Measurements from ENCODE around the gene NTRK1.

Gene NTRK1

DNA sequence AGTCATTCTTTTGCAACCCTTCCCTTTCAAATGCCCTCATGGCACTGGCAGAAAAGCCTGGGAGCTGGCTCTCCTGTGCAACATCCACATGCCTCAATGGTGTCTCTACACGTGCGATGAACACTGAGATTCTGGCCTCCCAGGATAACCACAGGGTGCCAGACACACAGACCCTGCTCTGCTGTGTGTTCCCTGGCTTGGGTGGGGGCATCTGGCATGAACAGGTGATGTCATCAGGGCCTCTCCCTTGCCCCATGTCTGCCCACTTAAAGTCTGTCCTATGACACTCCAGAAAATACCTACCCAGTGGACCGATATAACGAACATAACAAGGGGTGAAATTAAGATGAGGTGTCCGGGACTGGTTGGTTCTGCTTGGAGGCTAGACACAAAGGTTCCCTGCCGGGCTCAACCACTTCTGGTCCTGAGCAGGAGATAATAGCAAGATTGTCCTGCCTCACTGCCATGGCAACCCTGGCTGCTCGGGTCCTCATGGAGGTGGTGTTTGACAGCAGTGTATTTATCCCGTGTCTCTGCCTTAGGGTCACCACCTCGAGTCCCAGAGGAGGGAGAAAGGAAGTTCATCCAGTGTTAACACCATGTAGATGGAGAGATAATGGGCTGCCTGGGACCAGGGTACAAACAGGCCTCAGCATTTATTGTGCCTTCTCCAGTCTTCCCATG is 21.1 kb upstream of the NTRK1 start:
- no peak for DNase-seq

DNA sequence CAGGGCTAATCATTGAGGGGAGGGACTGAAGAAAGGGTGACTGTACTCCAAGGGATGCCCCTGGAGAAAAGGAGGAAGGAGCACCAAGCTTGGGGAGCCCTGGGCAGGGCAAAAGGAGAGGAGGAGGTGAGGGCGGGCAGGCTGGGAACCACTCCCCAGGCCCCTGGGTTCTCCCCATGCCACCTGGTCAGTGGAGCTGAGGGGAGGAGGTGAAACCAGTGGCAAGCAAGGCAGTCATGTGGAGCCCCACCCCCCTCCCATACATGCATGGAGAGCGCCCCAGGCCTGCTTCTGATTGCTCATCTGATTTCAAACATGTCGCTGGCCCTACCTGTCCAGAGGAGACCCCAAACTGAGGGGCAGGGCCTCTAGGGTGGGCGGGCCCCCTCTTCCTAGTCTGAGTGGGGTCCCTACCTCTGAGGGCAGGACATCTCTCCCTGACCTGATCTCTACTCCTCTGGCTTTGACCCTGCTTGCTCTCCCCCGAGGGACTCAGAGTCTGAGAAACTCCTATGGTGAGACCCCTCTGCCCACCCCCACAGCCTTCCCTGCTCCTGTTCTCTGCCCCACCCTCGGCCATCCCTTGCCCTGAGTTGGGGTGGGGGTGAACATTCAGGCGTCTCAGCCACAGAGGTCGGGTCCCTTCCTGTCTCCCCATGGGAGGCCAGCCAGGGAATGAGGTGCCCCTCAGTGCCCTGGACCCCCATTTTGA is 20.3 kb upstream of the NTRK1 start:
- no peak for DNase-seq

DNA sequence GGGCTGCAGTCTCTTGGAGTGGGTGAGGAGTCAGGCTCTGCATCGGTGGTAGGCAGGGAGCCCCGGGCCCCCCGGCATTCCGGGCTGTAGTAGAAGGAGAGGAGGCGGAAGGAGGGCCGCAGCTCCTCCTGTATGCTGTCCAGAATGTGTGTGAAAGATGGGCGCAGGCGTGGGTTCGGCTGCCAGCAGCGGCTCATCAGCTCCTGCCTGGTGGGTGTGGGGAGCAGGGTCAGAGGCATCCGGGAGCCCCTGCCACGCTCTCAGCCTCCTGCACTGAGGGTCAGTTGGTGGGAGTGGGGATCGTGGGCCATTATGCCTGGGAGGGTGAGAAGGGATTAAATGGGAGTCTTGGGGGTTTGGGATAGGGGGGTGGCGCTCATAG is 19.8 kb upstream of the NTRK1 start:
- no peak for DNase-seq

DNA sequence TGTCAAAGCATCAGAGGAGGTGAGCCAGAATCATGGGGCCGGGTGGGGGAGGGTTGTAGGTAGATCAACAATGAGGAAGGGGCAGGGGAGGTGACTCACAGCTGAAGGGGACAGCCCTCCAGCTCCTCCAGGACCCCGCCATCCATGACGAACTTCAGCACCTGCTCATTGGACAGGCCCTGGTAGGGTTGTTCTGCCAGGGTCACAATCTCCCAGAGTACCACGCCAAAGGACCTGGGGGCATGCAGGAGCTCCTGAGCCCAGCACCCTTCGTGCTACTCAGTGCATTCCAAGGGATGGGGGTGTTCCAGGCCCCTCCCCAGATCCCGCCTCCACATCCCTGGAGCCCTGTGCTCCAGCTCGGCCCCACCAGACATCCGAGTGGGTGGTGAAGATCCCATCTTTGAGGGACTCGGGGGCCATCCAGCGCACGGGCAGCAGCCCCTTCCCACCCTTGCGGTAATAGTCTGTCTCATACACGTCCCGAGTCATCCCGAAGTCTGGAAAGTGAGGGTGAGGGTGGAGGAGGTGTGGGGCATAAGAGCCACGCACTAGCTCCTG is 19.3 kb upstream of the NTRK1 start:
- no peak for DNase-seq

DNA sequence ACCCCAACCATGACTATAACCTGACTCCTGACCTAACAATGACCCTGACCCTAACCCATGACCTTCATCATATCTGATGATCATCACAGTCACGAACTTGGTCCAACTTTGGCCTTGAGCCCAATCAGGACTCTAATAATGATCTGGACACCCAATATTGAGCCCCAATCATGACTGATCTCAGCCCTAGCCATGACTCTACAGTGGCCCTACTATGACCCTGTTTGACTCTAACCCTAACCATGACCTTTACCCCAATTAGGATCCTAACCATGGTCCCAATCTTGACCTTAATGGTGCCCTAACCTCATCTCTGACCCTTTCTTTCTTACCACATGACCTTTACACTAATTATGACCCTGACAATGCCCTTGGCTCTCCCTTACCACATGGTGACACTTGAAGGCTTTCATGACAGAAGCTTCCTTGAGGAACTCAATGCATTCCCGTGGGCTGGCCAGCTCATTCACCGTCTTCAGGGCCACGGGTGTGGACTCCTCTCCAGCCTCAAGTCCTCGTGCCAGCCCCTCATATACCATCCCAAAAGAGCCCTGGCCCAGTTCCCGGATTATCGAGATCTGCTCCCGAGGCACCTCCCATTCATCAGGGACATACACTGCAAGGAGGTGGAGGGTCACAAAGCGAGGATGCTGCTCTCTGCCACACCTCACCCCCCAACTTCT is 17.9 kb upstream of the NTRK1 start:
- no peak for DNase-seq

DNA sequence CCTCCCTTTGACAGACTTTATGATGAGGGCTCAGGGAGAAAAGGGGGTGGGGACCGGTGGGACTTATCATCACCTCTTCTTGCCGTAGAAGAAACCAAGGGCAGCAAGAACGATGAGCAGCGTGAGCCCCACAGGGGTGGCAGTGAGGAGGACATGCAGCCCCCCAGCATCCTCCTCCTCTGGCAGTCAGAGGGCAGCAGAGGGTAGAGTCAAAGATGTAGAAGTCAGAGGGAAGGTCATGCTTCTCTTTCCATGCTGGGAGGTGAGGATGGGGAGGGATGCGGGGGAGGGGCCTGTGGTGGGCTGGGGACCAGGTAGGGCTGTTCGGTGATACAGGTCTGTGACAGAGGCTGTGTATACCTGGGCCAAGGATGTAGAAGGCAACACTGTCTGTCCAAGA is 16.6 kb upstream of the NTRK1 start:
- DNase-seq, result no peak

DNA sequence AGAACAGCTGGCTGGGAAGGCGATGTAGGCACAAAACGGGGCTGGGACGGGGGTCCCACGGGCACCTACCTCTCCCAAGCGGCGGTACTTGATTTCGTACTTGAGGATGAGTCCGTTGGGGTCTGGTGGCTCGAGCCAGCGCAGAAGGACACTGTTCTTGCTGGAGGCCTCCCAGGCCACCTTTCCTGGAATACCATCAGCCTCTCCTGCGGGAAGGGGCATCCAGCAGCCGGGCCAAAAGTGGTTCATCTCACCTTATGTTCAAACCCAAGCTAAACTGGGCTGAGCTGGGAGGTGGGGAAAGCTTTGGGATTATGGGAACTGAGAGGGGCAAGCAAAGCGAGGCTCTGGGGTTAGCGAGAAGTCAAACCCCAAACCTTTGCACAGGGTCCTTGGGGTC is 16.0 kb upstream of the NTRK1 start:
- DNase-seq, result no peak

DNA sequence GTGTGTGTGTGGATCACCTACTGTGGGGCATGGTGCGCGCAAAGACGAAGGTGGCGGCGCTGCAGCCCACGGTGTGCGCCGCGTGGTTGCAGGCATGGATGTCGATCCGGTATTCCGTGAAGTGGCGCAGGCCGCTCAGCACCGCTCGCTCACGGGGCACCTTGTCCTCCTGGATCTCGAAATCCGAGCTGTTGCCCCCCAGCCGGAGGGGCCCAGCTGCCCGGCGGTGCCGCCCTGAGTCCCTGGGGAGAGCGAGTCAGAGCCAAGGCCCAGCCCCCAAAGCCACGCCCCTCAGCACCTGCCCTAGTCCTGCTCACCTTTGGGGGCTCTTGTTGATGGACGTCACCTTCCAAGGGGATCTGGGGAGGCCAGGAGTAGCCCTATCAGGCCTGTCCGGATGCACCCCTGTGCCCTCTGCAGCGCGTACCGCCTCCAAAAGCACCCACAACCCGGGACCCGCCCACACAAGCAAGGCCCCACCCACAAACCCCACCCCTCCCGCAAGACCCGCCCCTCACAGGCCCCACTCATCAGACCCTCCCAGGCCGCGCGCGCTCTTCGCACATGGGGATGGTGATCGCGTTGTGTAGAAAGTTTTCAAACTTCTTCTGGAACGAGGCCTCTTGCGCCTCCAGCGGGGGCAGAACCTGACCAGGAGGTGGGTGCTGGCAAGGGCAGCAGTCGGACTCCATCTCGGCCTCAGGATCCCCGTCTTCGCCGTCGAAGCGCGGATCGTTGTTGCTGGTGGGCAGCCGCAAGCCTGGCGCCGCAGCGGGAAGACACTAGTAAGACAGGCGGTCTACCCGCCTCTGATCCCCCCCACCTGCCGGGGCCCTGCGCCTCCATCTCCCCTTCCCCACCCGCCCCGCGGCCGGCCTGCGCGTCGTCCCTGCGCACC is 15.4 kb upstream of the NTRK1 start:
- no peak for DNase-seq

DNA sequence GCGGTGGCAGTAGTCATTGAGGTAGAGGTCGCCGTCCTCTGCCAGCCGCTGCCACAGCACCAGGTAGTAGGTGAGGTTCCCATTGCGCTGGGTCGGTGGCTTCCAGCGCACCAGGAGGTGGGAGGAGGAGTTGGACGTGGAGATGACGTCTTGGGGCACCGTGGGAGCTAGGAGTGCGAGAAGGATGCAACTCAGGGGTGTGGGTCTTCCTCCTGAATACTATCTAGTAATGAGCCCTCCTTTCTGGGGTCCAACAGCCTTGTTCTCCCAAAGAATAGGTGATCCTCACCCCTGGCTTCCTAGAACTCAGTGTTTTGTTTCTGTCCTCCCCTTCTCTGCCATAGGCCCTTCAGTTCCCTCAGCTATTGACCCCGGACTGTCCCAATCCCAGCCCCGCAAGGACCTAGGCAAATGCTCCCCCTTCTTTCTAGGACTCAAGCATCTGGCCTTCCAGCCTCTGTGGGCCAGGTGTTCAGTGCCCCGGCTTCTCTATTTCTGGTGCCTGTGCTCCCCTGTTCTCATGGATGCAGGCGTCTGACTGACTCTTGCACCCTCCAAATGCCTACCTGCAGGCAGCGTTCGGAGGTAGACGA is 14.6 kb upstream of the NTRK1 start:
- DNase-seq, result no peak

DNA sequence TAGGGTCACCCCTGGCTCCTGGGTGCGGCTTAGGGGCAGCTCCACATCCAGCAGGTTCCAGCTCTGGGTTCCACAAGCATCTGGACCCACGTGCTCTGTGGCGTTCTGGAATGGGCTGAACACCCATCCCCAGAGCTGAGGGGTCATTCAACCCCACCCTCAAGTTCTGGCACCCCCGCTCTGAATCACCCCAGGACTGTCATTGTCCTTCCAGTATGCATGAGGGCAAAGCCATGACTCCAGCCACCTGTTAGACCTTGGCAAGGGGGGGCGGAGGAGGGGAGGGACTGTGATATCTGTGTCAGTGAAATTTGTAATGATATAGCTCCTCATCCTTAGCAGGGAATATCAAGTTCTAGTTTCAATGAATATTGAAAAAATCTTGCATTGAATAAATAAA is 14.0 kb upstream of the NTRK1 start:
- DNase-seq, result no peak

DNA sequence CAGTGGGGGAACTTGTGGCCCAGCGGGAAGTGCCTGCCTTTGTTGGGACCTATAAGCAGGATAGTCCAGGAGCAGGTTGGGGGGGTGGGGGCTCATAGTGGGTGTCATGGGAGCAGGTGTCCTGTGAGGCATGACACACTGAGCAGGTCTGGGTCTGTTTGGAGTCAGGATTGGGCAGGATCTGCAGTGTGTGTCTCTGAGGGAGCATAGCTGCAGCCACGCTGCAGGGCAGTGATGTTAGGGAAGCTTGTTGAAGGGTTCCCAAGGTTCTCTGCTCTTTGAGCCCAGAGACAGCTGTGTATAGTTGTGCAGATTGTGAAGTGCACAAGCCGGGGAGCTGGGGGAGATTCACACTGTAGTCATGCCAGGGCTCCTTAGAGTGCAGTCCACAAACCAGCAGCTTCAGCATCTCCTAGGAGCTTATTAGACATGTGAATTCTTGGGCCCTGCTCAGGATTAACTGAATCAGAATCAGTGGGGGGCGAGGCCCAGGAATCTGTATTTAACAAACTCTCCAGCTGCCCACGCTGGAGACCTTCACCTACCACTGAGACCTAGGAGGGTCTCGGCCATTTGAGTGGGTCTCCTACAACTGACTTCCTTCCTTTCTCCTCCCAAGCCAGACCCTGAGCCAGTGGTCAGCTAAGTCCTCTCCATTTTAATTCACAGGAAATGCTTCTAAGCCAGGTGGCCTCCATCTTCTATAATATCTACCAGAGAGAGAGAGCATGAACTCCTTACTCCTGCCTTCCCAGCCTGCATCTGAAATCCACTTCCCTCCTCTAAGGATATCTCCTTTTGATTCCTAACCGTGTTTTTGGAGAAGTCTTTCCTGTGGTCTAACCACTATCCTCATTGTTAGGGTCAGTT is 12.8 kb upstream of the NTRK1 start:
- DNase-seq, result no peak

DNA sequence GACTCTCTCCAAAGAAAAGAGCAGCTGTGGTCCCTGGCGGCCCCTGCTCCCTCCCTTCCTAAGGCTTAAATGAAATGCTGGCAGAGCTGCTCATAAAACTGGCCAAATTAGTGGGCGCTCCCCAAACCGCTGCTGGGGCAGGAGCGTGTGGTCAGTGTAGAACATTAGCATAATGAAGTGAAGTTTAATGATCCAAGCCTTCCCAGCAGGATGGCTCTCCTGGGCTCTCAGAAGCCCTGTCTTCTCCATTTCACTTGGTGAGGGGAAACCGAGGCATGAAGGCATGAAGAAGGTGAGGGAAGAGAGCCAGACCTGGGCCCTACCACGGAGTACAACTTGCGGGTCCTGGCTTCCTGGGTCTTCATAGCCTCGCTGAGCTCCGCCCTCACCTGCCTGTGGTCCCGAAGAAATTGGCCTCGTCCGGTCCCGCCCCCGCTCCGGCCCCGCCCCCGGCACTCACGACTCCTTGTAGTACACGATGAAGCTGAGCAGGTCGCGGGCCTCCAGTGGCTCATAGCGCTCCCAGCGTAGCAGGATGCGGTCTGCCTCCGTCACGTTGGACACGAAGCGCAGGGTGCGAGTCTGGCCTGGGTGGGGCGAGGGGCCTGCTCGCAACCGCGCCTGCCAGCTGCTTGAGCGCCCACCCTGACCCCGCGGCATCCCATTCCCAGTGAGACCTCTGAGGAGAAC is 12.1 kb upstream of the NTRK1 start:
- no peak for DNase-seq

DNA sequence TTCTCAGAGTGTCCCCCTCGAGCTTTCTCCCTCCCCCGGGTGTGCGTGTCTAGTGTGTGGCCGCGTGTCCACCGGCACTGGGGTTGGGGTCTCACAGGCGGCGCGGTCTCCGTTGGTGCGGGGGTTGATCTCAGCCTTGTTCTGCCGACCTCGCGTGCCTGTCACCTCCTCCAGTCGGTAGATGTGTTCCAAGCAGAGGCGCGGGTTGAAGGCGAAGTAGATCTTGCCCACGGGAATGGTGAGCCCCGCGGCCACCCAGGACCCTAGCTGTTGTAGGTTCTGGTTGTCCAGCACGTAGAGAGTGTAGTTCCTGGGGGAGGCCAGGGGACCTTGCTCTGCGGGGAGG is 11.5 kb upstream of the NTRK1 start:
- DNase-seq, result no peak

DNA sequence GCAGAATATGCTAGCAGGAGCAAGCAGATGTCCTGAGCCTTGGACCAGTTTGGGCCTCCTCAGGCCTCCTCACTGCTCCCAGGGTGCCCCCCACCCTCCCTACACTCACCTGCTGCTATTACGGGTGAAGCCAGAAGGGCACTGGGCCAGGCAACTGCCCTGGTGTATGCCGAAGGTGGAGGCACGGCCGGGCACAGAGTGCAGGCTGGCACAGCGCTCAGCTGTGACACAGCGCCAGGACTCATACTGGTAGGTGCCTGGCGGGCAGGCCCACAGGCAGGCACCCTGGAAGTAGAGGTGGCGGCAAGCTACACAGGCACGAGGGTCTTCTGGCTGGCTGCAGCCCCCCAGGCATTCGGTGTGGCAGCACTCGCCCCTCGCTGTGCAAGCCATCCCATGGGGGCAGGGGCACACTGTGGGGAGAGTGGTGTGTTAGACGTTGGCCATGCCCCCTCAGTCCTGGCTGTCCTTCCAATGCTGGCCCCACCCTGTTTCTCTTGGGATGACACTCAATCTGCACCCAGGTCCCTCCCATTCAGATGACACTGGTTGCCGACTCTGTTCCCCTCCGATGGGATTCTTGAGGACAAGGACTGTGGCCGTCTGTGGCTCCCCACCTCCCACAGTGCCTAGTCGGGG is 8.8 kb upstream of the NTRK1 start:
- no peak for DNase-seq

DNA sequence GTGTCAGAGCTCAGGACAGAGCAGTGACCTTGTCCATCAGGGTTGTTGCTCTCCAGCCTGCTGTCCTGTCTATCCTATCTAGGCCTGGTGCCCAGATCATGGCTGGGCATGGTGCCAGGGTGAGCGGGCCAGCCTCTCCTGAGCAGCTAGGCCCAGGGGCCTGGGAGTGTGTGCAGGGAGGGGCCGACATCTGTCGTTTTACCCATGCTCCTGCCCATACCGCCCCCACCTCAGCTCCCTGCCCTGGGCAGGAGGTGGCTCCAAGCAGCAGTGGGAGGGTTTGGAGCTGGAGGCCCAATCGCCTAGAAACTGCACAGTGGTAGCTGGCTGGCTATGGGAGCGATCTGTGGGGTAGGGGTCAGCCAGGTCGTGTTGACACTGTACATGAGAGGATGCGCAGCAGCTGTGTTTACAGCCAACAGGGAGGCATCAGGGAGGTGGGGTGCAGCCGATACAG is 8.2 kb upstream of the NTRK1 start:
- DNase-seq, result no peak

DNA sequence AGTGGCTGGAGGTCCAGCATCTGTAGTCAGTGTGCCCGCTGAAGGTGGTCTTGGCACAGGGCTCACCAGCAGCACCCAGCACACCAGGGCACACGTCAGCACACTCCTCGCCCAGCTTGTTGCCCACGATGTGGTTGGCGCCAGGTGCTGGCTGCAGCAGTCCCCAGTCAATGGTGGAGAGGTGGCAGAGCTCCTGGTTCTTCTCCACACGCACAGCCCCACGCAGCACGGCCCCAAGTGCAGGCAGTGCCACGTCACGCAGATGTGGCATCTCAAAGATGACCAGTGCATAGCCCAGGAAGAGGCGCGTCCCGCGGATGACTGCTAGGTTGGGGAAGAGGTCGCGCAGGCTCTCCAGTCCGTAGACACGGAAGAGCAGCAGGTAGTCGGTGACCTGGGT is 6.9 kb upstream of the NTRK1 start:
- DNase-seq, result no peak

DNA sequence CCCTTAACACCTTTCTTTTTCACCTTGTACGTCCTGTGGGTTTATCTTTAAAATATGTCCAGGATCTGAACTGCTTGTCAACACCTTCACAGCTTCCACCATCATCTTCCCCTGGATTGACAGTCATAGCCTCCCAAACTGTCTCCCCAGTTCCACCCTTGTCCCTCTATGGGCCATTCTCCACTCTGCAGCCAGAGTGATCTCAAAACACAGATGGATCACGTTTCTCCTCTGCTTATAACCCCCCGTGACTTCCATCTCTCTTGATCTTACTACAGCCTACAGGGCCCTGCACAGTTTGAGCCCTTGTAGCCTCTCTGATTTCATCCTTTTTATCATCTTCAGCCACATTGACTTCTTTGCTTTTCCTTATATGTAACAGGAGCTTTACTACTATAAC is 6.0 kb upstream of the NTRK1 start:
- no peak for DNase-seq

DNA sequence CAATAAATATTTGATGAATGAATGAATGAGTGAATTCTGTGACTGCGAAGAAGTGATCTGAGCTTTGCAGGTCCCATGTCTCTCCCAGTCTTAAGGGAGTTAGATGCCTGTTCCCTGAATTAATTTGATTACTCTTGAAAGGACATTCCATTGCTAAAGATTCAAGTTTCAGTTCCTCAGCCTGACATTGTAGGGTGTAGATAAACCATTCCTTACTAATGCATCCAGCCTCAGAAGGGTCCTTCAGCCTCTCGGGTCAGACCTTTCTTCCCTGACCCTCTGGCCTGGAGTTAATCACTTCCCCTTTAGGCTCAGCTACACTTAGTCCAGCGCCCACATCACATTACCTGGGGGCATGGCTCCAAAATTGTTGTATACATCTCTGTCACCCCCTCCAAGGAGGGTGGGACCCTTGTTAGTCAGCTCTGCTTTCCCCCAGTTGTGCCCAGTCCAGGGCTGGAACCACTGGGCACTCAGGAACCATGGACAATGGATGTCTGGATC is 4.3 kb upstream of the NTRK1 start:
- peak in 1 of 2 donors; percentile 5 for DNase-seq

DNA sequence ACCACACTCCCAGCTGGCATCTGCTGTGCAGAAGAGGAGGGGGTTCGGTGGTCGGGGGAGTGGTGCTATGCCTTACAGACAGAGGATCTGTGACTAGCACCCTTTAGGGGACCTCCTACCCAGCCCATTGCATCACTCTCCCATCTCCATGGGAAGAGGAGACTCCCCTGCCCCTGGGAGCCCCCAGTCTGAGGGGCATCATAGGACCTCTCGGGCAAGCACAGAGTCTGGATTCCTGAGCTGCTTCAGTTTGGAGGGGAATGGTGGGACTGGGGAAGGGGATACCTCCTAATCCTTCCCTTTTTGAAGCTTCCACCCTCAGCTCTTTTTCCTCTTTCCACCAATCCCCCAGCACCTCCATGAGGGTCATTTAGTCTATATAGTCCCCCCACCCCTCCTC is 3.1 kb upstream of the NTRK1 start:
- DNase-seq, result no peak

DNA sequence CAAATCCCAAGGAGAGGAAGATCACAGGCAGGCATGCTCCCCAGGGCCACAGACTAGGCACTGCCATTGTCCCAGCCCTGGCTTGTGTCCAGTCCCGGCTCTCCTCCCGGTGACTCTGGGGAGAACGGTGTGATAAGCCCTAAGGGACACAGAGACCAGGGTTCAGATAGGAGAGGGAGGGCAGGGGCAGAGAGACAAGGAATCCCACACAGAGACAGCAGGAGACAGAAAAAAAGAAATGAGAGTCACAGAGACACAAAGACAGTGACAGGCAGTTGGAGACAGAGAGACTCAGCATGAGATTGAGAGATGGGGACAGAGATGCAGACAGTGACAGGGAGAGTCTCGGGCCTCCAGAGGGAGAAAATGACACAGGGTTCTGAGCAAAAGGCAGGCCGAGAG is 2.1 kb upstream of the NTRK1 start:
- no peak for DNase-seq
